ENCODE data around the gene DCTN2.
"Not testable (repeated sequence)": the region's sequence is repeated elsewhere in the genome, so short reads cannot be mapped to it uniquely, and the experiment has no call there.

DCTN2 gene

DNA sequence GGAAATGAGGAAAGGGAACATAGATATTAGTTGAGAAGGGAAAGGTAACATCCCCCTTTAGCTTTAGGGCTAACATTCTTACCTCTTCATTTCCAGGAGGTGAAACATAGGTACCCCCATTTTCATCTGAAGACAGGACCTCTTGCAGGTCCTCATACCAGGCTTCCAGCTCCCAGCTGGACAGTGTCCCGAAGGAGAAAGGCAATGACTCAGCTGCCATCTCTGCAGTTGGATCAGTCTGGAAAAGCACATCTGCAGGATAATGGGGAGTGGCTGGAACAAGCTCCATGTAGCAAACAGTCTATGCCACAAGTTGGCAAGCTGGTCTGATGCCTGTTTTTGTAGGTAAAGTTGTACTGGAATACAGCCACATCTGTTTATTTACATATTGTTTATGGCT, 29.8 kb downstream of the DCTN2 start:
- Histone ChIP-seq H3K27me3 (ENCODE audit: insufficient read depth, insufficient read length) (no peaks in the 10 kb centered on the region), H3K36me3 (ENCODE audit: insufficient read depth, insufficient read length, low read length) (peaks cover 70% of the 10 kb centered on the region), H3K4me1 (ENCODE audit: insufficient read depth, insufficient read length) (peaks cover 3% of the 10 kb centered on the region), H3K9ac (ENCODE audit: insufficient read length, low read depth) (no peak overlapping the region), H3K4me3 (ENCODE audit: insufficient read length, low read depth) (no peak overlapping the region), H3K9me3 (ENCODE audit: insufficient read depth, low read length) (no peaks in the 10 kb centered on the region)
- TF ChIP-seq YY1 (IDR thresholded peaks at IDR 0.05; ENCODE audit: insufficient read depth, insufficient read length) (no peak), ZNF274 (IDR thresholded peaks at IDR 0.05; ENCODE audit: low read depth, low read length) (no peak), SUZ12 (IDR thresholded peaks at IDR 0.05; ENCODE audit: extremely low read depth, insufficient read depth, insufficient read length) (no peak)
- no peak for DNase-seq (ENCODE audit: low read depth, low spot score)

DNA sequence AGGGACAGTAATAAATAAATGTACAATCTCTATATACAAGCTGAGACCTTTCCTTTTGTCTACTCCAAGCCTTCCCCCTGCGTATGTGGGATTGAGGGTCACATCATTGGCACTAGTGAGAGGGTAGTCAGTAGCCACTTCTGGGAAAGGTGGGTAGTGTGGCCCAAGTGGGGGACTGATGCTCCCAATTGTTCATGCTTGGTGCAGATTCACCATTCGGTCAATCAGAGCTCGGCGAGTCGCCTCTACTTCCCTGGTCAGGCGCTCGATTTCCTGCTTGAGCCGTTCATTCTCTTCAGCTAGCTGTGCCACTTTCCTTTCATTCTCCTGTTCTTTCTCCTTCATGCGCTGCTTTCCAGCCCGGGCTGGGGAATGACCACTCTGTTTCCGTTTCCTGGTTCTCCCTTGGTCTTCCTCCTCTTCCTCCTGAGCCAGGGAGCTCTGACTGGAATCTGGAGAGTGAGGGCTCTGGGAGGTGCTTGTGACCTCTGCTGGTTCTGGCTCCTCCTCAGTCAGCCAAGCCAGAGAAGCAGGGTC, 30.3 kb downstream of the DCTN2 start:
- no peak for DNase-seq (ENCODE audit: low read depth, low spot score)
- no peaks in the 10 kb centered on the region for H3K27me3 ChIP-seq (ENCODE audit: insufficient read depth, insufficient read length)
- H3K4me3 ChIP-seq (ENCODE audit: insufficient read length, low read depth): no peak overlapping the region
- H3K36me3 ChIP-seq (ENCODE audit: insufficient read depth, insufficient read length, low read length): peaks cover 75% of the 10 kb centered on the region
- no peaks in the 10 kb centered on the region for H3K4me1 ChIP-seq (ENCODE audit: insufficient read depth, insufficient read length)
- no peak overlapping the region for H3K9ac ChIP-seq (ENCODE audit: insufficient read length, low read depth)
- no peak for TF ChIP-seq ZNF274 (IDR thresholded peaks at IDR 0.05; ENCODE audit: low read depth, low read length)
- no peaks in the 10 kb centered on the region for H3K9me3 ChIP-seq (ENCODE audit: insufficient read depth, low read length)

DNA sequence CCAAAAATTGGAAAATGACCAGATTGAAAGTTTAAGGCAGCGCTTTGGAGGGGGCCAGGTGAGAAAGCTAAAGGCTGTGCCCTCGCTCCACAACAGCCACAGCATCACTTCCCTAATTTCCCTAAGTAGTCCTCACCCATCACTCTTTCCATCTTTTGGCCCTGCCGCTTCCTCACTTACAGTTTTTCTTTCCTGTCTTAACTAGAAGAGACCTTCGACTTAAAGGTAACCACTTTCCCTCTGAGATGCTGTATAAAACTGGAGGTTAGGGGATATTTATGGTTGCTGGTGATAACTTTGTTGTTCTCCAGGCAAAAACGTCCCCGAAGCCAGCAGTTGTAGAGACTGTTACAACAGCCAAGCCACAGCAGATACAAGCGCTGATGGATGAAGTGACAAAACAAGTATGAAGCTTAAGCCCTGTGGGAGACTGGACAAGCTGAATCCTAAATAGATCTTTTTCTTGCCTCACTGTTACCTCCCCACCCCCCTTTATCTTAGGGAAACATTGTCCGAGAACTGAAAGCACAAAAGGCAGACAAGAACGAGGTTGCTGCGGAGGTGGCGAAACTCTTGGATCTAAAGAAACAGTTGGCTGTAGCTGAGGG, 31.0 kb downstream of the DCTN2 start:
- H3K27me3 ChIP-seq (ENCODE audit: insufficient read depth, insufficient read length): no peaks in the 10 kb centered on the region
- H3K36me3 ChIP-seq (ENCODE audit: insufficient read depth, insufficient read length, low read length): peaks cover 82% of the 10 kb centered on the region
- no peak for DNase-seq (ENCODE audit: low read depth, low spot score)
- H3K4me3 ChIP-seq (ENCODE audit: insufficient read length, low read depth): no peak overlapping the region
- H3K9me3 ChIP-seq (ENCODE audit: insufficient read depth, low read length): no peaks in the 10 kb centered on the region
- no peak for TF ChIP-seq ZNF274 (IDR thresholded peaks at IDR 0.05; ENCODE audit: low read depth, low read length)
- no peak for TF ChIP-seq YY1 (IDR thresholded peaks at IDR 0.05; ENCODE audit: insufficient read depth, insufficient read length)
- TF ChIP-seq SUZ12 (IDR thresholded peaks at IDR 0.05; ENCODE audit: extremely low read depth, insufficient read depth, insufficient read length): no peak
- no peak overlapping the region for H3K9ac ChIP-seq (ENCODE audit: insufficient read length, low read depth)
- H3K4me1 ChIP-seq (ENCODE audit: insufficient read depth, insufficient read length): no peaks in the 10 kb centered on the region

DNA sequence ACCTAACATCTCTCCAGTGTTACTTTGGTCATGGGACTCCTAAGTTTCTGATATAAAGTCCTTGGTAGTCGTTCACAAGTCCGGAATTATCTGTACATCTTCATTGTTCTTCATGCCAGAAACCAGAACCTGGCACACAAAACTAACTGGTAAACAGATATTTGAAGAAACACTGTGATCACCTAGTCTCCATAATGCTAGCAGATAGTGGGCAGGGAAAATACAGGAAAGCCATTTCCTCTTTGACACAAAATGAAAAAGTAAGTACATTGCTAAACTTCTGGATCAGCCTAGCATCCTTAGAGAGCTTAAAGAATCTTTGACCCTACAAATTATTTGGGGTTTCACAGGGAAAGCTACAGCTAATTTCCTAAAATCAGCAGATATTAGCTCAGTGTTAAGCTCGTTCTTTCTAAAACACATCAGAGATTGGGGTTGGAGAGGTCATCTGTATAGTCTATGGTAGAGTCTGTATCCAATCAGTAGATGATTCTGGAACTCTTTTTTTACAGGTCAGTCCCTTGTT, 31.5 kb downstream of the DCTN2 start:
- no peaks in the 10 kb centered on the region for H3K4me1 ChIP-seq (ENCODE audit: insufficient read depth, insufficient read length)

DNA sequence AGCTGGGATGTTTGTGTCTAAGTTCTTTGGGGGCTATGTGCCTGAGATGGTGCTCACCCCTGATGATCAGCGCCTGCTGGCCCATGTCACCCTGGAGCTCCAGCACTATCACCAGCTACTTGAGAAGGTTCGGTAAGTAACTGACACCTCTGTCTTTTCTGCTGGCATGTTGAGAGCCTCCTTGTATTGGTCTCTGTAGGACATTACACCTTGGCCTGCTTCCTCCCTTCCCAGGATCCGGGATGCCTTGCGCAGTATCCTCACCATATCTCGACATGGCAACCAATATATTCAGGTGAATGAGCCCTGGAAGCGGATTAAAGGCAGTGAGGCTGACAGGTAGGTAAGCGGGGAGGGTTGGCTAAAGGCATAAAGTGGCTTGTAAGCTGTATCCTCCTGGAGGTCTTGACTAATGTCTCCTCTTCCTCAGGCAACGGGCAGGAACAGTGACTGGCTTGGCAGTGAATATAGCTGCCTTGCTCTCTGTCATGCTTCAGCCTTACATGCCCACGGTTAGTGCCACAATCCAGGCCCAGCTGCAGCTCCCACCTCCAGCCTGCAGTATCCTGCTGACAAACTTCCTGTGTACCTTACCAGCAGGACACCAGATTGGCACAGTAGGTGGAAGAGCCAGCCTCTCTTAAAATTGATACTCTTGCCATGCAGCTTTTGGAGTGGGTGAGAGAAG, 32.1 kb downstream of the DCTN2 start:
- no peaks in the 10 kb centered on the region for H3K27me3 ChIP-seq (ENCODE audit: insufficient read depth, insufficient read length)
- H3K4me3 ChIP-seq (ENCODE audit: insufficient read length, low read depth): no peak overlapping the region
- H3K36me3 ChIP-seq (ENCODE audit: insufficient read depth, insufficient read length, low read length): peaks cover 93% of the 10 kb centered on the region
- DNase-seq (ENCODE audit: low read depth, low spot score): no peak
- H3K9ac ChIP-seq (ENCODE audit: insufficient read length, low read depth): no peak overlapping the region
- H3K9me3 ChIP-seq (ENCODE audit: insufficient read depth, low read length): no peaks in the 10 kb centered on the region
- no peaks in the 10 kb centered on the region for H3K4me1 ChIP-seq (ENCODE audit: insufficient read depth, insufficient read length)
- no peak for TF ChIP-seq YY1 (IDR thresholded peaks at IDR 0.05; ENCODE audit: insufficient read depth, insufficient read length)
- TF ChIP-seq ZNF274 (IDR thresholded peaks at IDR 0.05; ENCODE audit: low read depth, low read length): no peak
- no peak for TF ChIP-seq SUZ12 (IDR thresholded peaks at IDR 0.05; ENCODE audit: extremely low read depth, insufficient read depth, insufficient read length)

More for the DNA sequence above, 31.5 kb downstream of the DCTN2 start:
- Histone ChIP-seq H3K36me3 (ENCODE audit: insufficient read depth, insufficient read length, low read length) (peaks cover 87% of the 10 kb centered on the region), H3K4me3 (ENCODE audit: insufficient read length, low read depth) (no peak overlapping the region), H3K27me3 (ENCODE audit: insufficient read depth, insufficient read length) (no peaks in the 10 kb centered on the region), H3K9ac (ENCODE audit: insufficient read length, low read depth) (no peak overlapping the region), H3K9me3 (ENCODE audit: insufficient read depth, low read length) (no peaks in the 10 kb centered on the region)
- TF ChIP-seq SUZ12 (IDR thresholded peaks at IDR 0.05; ENCODE audit: extremely low read depth, insufficient read depth, insufficient read length) (no peak), ZNF274 (IDR thresholded peaks at IDR 0.05; ENCODE audit: low read depth, low read length) (no peak), YY1 (IDR thresholded peaks at IDR 0.05; ENCODE audit: insufficient read depth, insufficient read length) (no peak)
- DNase-seq (ENCODE audit: low read depth, low spot score): no peak

DNA sequence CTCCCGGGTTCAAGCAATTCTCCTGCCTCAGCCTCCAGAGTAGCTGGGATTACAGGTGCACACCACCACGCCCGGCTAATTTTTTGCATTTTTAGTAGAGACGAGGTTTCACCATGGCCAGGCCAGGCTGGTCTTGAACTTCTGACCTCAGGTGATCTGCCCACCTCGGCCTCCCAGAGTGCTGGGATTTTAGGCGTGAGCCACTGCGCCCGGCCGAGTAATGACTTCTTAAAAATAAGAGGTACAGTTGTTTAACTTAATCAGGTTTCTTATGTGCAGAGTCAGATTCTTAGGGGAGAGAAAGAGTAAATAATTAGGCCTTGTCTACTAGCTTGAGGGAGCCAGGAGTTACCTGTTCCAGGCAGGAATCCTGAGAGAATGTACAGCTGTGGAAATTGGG, 32.7 kb downstream of the DCTN2 start:
- peaks cover 94% of the 10 kb centered on the region for H3K36me3 ChIP-seq (ENCODE audit: insufficient read depth, insufficient read length, low read length)
- not testable (repeated sequence) for H3K27me3 ChIP-seq (ENCODE audit: insufficient read depth, insufficient read length); DNase-seq (ENCODE audit: low read depth, low spot score); H3K9me3 ChIP-seq (ENCODE audit: insufficient read depth, low read length); H3K9ac ChIP-seq (ENCODE audit: insufficient read length, low read depth); H3K4me3 ChIP-seq (ENCODE audit: insufficient read length, low read depth); H3K4me1 ChIP-seq (ENCODE audit: insufficient read depth, insufficient read length)

DNA sequence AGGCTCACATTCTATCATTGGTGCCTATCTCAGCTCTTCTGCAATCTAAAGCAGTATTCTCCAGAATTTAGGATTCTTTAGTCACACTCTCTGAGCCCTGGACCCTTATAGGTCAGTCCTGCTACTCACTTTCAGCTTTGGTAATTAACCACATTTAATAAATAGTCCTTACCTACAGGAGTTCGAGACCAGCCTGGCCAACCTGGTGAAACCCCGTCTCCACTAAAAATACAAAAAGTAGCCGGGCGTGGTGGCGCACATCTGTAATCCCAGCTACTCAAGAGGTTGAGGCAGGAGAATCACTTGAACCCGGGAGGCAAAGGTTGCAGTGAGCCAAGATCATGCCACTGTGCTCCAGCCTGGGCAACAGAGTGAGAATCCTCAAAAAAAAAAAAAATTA, 33.3 kb downstream of the DCTN2 start:
- H3K9me3 ChIP-seq (ENCODE audit: insufficient read depth, low read length); DNase-seq (ENCODE audit: low read depth, low spot score); H3K9ac ChIP-seq (ENCODE audit: insufficient read length, low read depth); H3K4me1 ChIP-seq (ENCODE audit: insufficient read depth, insufficient read length); H3K27me3 ChIP-seq (ENCODE audit: insufficient read depth, insufficient read length); H3K4me3 ChIP-seq (ENCODE audit: insufficient read length, low read depth): not testable (repeated sequence)
- peaks cover 94% of the 10 kb centered on the region for H3K36me3 ChIP-seq (ENCODE audit: insufficient read depth, insufficient read length, low read length)
